Sigmoid colon (tissue), 7 donors: ENCODE measurements around the gene STK39. TPM values are rescaled to one million over a fixed set of nuclear protein-coding genes. Genes with fewer than 3 reads are reported as not detected.

Source experiments
- DNase-seq: peaks from one replicate; pipeline ENCODE4 v3.0.0-alpha.2; 2019
- H3K27ac ChIP-seq, 4 donors: fragments of 200-600 bp; sonication (generic); one replicate each; pipeline ENCODE4 v1.5.1; 2016 to 2019; ENCODE audit warnings: mild to moderate bottlenecking in 1 of 4
- H3K27me3 ChIP-seq, 3 donors: fragments of 200-600 bp; sonication (generic); one replicate each; pipeline ENCODE4 v1.5.1; 2019; ENCODE audit warnings: mild to moderate bottlenecking in 1 of 3
- H3K36me3 ChIP-seq, 4 donors: fragments of 200-600 bp; sonication (generic); one replicate each; pipeline ENCODE4 v1.5.1; 2016 to 2019
- H3K4me1 ChIP-seq, 4 donors: fragments of 200-600 bp; sonication (generic); one replicate each; pipeline ENCODE4 v1.5.1; 2017 to 2019
- H3K4me3 ChIP-seq, 4 donors: fragments of 200-600 bp; sonication (generic); one replicate each; pipeline ENCODE4 v1.5.1; 2017 to 2019; ENCODE audit warnings: mild to moderate bottlenecking in 2 of 4, moderate library complexity in 1 of 4
- H3K9me3 ChIP-seq, 4 donors: fragments of 200-600 bp in 3 of 4; sonication (generic) in 3 of 4; one replicate each; pipeline versions ENCODE4 v1.5.1 to v1.6.1; 2013 to 2019
- EP300 ChIP-seq, 4 donors: sonication (generic); formaldehyde crosslinking; IDR thresholded peaks; one replicate each; pipeline ENCODE4 v1.6.1; 2017; ENCODE audit warnings: antibody characterized with exemption in 4 of 4
- POLR2A ChIP-seq, 2 donors: fragments of 450-650 bp; IDR thresholded peaks; one replicate each; pipeline ENCODE4 v1.6.1; 2016; ENCODE audit warnings: antibody characterized with exemption in 2 of 2, mild to moderate bottlenecking in 2 of 2, moderate library complexity in 2 of 2
- POLR2AphosphoS5 ChIP-seq, 4 donors: sonication (generic); formaldehyde crosslinking; IDR thresholded peaks; one replicate each; pipeline ENCODE4 v1.6.1; 2017; ENCODE audit warnings: antibody characterized with exemption in 4 of 4
- whole genome bisulfite sequencing, 2 donors: extraction: QIAGEN DNeasy Blood & Tissue Kit; methylation state at CpG; one replicate each; pipeline ENCODE4 v1.1.7; 2013; 5-methylcytosine and 5-hydroxymethylcytosine counted together
- intact Hi-C: fragments of 100-400 bp; cut with DNase I; formaldehyde crosslinking; loops from one replicate; pipeline ENCODE4 v1.15.1; 2023
- polyA plus RNA-seq, 3 donors: library from polyadenylated mRNA; stranded (reverse); fragments of 200-250 nt; gene quantifications; one replicate each; pipeline ENCODE4 v1.2.3, GENCODE V29; 2013
- total RNA-seq, 4 donors: library from RNA; depleted of rRNA; stranded (reverse); fragments of >200 nt; gene quantifications; one replicate each; pipeline ENCODE4 v1.1.0, GENCODE V29; 2016
- TF ChIP-seq, protein P1 (sequence below), 4 experiments: fragments of 450-650 bp in 3 of 4; fragments of 200-600 bp in 1 of 4; IDR thresholded peaks; one replicate each; pipeline ENCODE4 v1.5.1; 2016 to 2019; ENCODE audit warnings: antibody characterized with exemption in 4 of 4, mild to moderate bottlenecking in 3 of 4, moderate library complexity in 2 of 4
- donor health status: healthy with polysubstance abuse.
- donor health status: Bipolar disorder and iron deficiency.
- donor health status: healthy.

The STK39 gene
- total and polyA plus RNA-seq, 7 donors = 13.4 to 44.9 (median 24.1) TPM

DNA sequence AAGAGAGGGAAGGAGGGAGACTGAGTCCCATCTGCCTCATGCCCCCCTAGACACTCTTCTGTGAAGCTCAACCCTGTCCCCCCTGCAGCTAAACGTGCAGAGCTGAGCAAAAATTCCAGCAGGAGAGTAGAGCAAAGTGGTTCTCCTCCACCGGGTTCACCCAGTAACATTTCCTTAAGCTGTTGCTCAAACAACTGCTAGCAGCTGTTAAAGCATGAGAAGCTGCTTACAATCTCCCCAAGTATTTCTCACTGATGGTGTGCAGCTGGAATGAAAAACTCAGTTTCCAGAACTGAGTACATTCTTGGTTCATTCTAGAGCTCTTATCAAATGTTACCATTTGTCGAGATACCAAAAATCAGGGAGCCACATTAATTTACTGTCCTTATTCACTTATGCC is 92.3 kb downstream of the STK39 start:
- peak in 3 of 4 donors; percentile 12 to 66 (median 59) for TF ChIP-seq POLR2AphosphoS5 (IDR thresholded peaks at IDR 0.05)
- TF ChIP-seq POLR2A (IDR thresholded peaks at IDR 0.05) = no peak
- TF ChIP-seq EP300 (IDR thresholded peaks at IDR 0.05) = no peak
- TF ChIP-seq, protein P1, sequence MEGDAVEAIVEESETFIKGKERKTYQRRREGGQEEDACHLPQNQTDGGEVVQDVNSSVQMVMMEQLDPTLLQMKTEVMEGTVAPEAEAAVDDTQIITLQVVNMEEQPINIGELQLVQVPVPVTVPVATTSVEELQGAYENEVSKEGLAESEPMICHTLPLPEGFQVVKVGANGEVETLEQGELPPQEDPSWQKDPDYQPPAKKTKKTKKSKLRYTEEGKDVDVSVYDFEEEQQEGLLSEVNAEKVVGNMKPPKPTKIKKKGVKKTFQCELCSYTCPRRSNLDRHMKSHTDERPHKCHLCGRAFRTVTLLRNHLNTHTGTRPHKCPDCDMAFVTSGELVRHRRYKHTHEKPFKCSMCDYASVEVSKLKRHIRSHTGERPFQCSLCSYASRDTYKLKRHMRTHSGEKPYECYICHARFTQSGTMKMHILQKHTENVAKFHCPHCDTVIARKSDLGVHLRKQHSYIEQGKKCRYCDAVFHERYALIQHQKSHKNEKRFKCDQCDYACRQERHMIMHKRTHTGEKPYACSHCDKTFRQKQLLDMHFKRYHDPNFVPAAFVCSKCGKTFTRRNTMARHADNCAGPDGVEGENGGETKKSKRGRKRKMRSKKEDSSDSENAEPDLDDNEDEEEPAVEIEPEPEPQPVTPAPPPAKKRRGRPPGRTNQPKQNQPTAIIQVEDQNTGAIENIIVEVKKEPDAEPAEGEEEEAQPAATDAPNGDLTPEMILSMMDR (IDR thresholded peaks at IDR 0.05) = no peak
- intact Hi-C loops = no loop called here
- WGBS, 2 donors = 70 to 76% methylated on average over 3 of the region's 3 CpGs

GRCh38 chr2:168152902-168153530 is 94.4 kb downstream of the STK39 start:
- H3K4me1 ChIP-seq = peaks cover 0 to 15% (median 9%) of the 10 kb centered on the region in 4 donors
- intact Hi-C loops = no loop called here
- H3K9me3 ChIP-seq = no peaks in the 10 kb centered on the region
- no peaks in the 10 kb centered on the region for H3K36me3 ChIP-seq
- H3K27ac ChIP-seq = no peak overlapping the region
- WGBS, 2 donors = 96 to 99% methylated on average over 2 of the region's 2 CpGs
- TF ChIP-seq, protein P1 (IDR thresholded peaks at IDR 0.05) = no peak
- TF ChIP-seq EP300 (IDR thresholded peaks at IDR 0.05) (no peak), POLR2A (IDR thresholded peaks at IDR 0.05) (no peak), POLR2AphosphoS5 (IDR thresholded peaks at IDR 0.05) (no peak)
- no peaks in the 10 kb centered on the region for H3K27me3 ChIP-seq
- no peak overlapping the region for H3K4me3 ChIP-seq
- no peak for DNase-seq

More for the DNA sequence above, 92.3 kb downstream of the STK39 start:
- no peaks in the 10 kb centered on the region for H3K9me3 ChIP-seq
- no peak for DNase-seq
- no peak overlapping the region for H3K4me3 ChIP-seq
- peaks cover 0 to 15% (median 9%) of the 10 kb centered on the region in 4 donors for H3K4me1 ChIP-seq
- no peaks in the 10 kb centered on the region for H3K36me3 ChIP-seq
- H3K27me3 ChIP-seq = no peaks in the 10 kb centered on the region
- peak overlapping the region in 1 of 4 donors; percentile 7 for H3K27ac ChIP-seq

- no peak for TF ChIP-seq EP300 (IDR thresholded peaks at IDR 0.05)
- no peak for DNase-seq
- H3K9me3 ChIP-seq = no peaks in the 10 kb centered on the region
- WGBS, 2 donors = 86 to 92% methylated on average over 6 of the region's 6 CpGs
- no peak overlapping the region for H3K4me3 ChIP-seq
- H3K27me3 ChIP-seq = no peaks in the 10 kb centered on the region
- H3K27ac ChIP-seq = no peak overlapping the region
- H3K36me3 ChIP-seq = no peaks in the 10 kb centered on the region
- H3K4me1 ChIP-seq = no peaks in the 10 kb centered on the region
- intact Hi-C loops = no loop called here
These were observed 97.4 kb downstream of the STK39 start for GRCh38 chr2:168149986-168150385.

DNA sequence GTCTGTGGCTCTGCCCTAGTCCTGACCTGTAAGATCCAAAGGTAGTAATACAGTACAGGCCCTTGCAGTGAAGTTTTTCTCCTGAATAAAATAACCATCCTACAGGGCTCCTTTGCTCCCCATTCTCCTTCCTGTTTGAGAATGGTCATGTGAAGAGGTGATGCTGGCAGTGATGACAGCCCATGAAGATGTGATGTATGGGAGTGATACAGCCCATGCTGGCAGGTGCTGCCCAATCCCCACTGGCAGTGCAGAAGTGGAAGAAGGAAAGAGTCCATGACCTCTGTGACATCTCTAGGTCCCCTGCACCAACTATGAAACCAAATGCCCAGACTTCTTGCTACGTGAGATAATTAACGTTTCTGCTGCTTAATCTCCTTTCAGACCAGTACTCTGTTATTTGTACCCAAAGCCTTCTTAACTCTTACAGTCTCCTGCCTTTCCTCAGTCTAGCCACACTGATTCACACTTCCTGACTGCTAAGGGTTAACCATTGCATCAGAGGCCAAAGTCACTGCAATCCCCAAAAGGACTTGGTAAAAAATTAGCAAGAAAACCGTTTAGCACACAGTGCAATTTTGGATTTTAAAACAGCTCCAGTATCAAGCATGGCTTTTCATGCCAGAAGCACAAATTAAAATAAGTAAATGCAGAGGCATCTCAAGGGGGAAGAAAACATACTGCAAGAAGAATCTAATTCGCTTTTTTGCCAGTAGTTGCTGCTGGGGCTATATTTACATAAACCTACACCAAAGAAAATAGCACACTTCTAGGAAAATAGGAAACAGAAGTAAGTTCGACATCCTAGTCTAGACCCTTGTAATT is 98.0 kb downstream of the STK39 start:
- DNase-seq = no peak
- Histone ChIP-seq H3K9me3 (no peaks in the 10 kb centered on the region), H3K36me3 (no peaks in the 10 kb centered on the region), H3K4me1 (no peaks in the 10 kb centered on the region), H3K4me3 (no peak overlapping the region), H3K27me3 (no peaks in the 10 kb centered on the region), H3K27ac (no peak overlapping the region)
- 76% methylated on average over 5 of the region's 5 CpGs for WGBS, 2 donors
- intact Hi-C loops = no loop called here
- TF ChIP-seq POLR2AphosphoS5 (IDR thresholded peaks at IDR 0.05) (no peak), EP300 (IDR thresholded peaks at IDR 0.05) (no peak), POLR2A (IDR thresholded peaks at IDR 0.05) (no peak)
- TF ChIP-seq, protein P1 (IDR thresholded peaks at IDR 0.05) = no peak
